Hepatocyte (in vitro differentiated cells): ENCODE results near the gene POU6F2. TPM values are rescaled to one million over a fixed set of nuclear protein-coding genes. Genes with fewer than 3 reads are reported as not detected.

ENCODE experiments used
- DNase-seq: peaks from one replicate; pipeline ENCODE4 v3.0.0-alpha.2; 2016; ENCODE audit warnings: low spot score
- H2AFZ ChIP-seq: fragments of 200-600 bp; sonication (generic); 2 replicates; pipeline ENCODE4 v1.6.0; 2016; ENCODE audit warnings: antibody characterized with exemption, mild to moderate bottlenecking
- H3K27ac ChIP-seq: fragments of 200-600 bp; sonication (generic); 2 replicates; pipeline ENCODE4 v1.5.1; 2016; ENCODE audit warnings: mild to moderate bottlenecking
- H3K27me3 ChIP-seq: fragments of 200-600 bp; sonication (generic); 2 replicates; pipeline ENCODE4 v1.6.1; 2016
- H3K36me3 ChIP-seq: fragments of 200-600 bp; sonication (generic); replicated peaks from 2 replicates; pipeline ENCODE4 v1.5.1; 2016; ENCODE audit warnings: low read depth; ENCODE audit not compliant: insufficient read depth
- H3K4me1 ChIP-seq: fragments of 200-600 bp; sonication (generic); 2 replicates; pipeline ENCODE4 v1.5.1; 2016; ENCODE audit warnings: mild to moderate bottlenecking, moderate library complexity; ENCODE audit not compliant: insufficient read depth
- H3K4me2 ChIP-seq: fragments of 200-600 bp; sonication (generic); 2 replicates; pipeline ENCODE4 v1.6.0; 2016
- H3K4me3 ChIP-seq: fragments of 200-600 bp; sonication (generic); 2 replicates; pipeline ENCODE4 v1.5.1; 2016; ENCODE audit warnings: mild to moderate bottlenecking
- H3K79me2 ChIP-seq: fragments of 200-600 bp; sonication (generic); 2 replicates; pipeline ENCODE4 v1.6.0; 2017; ENCODE audit warnings: mild to moderate bottlenecking
- H3K9me2 ChIP-seq: fragments of 200-600 bp; sonication (generic); replicated peaks from 2 replicates; pipeline ENCODE4 v1.6.0; 2017; ENCODE audit warnings: mild to moderate bottlenecking; ENCODE audit not compliant: insufficient read depth
- H3K9me3 ChIP-seq: fragments of 200-600 bp; sonication (generic); 2 replicates; pipeline ENCODE4 v1.5.1; 2016; ENCODE audit warnings: low read depth, mild to moderate bottlenecking
- H4K20me1 ChIP-seq: fragments of 200-600 bp; sonication (generic); 2 replicates; pipeline ENCODE4 v1.6.0; 2016; ENCODE audit warnings: mild to moderate bottlenecking; ENCODE audit not compliant: insufficient read depth, poor library complexity, severe bottlenecking
- EZH2 ChIP-seq: fragments of 200-600 bp; sonication (generic); IDR thresholded peaks from 2 replicates; pipeline ENCODE4 v1.6.1; 2016; ENCODE audit warnings: antibody characterized with exemption, mild to moderate bottlenecking, borderline replicate concordance
- EZH2phosphoT487 ChIP-seq: fragments of 200-600 bp; sonication (generic); IDR thresholded peaks from one replicate; pipeline ENCODE4 v1.6.1; 2018; ENCODE audit warnings: antibody characterized with exemption, mild to moderate bottlenecking, low read depth, moderate library complexity; ENCODE audit not compliant: unreplicated experiment, severe bottlenecking
- WGBS: methylation state at CpG from one replicate; pipeline ENCODE4 v1.1.6; 2016; ENCODE audit warnings: low lambda C conversion rate; ENCODE audit errors: missing lambda C conversion rate; 5-methylcytosine and 5-hydroxymethylcytosine counted together
- polyA plus RNA-seq: library from polyadenylated mRNA; unstranded; fragments of >200 nt; fragmentation: Nextera tagmentation; extraction: Ambion mirVana; gene quantifications from 2 replicates; pipeline ENCODE4 v1.2.1, GENCODE V29; 2016
- total RNA-seq: library from RNA; depleted of rRNA; stranded (reverse); fragments of >200 nt; gene quantifications from 2 replicates; pipeline ENCODE4 v1.2.3, GENCODE V29; 2014
- TF ChIP-seq, protein P1 (sequence below): fragments of 200-600 bp; sonication (generic); IDR thresholded peaks from 2 replicates; pipeline ENCODE4 v1.5.1; 2016; ENCODE audit warnings: antibody characterized with exemption, mild to moderate bottlenecking; ENCODE audit not compliant: poor library complexity

The POU6F2 gene
- total and polyA plus RNA-seq, 2 experiments from 2014 or later, result 0.67 to 1.4 TPM

DNA sequence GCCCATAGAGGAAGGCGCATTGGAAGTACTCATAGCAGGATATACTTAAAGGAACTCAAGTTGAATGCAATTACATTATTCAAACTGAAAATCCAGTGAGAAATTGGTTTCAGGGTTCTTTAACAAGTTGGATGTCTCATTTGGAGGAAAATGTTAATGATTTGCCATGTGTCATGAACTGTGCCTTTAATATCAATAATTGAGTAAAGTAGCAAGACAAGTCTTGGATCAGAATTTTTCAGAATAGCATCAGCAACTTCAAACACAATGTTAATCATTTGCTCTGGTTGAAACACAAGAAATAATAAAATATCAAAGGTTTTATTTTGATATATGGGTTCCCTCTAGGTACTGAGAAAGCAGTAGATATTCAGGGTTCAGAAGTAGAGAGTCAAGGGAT is 24.5 kb upstream of the POU6F2 start:
- WGBS, result 95% methylated on average over 1 of the region's 1 CpG

DNA sequence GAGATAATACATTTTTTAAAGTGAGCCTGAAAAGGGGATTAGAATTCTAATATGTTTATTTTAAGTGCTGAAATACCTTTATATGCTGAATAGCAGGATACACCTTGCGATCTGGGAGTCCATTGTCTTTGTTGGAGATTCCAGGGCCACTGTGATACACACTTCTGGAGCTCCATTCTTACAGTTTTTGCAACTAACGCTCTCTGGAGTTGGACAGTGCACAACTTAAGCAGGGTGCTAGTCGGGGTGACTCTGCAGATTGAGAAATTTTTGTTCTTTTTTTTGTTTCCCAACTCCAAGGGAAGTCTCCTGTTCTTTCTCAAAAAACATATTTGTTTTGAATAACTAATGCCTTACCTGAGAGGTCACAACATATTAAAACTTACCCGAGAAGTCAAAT is 23.7 kb upstream of the POU6F2 start:
- TF ChIP-seq EZH2phosphoT487 (no peak), EZH2 (no peak)
- TF ChIP-seq, protein P1, sequence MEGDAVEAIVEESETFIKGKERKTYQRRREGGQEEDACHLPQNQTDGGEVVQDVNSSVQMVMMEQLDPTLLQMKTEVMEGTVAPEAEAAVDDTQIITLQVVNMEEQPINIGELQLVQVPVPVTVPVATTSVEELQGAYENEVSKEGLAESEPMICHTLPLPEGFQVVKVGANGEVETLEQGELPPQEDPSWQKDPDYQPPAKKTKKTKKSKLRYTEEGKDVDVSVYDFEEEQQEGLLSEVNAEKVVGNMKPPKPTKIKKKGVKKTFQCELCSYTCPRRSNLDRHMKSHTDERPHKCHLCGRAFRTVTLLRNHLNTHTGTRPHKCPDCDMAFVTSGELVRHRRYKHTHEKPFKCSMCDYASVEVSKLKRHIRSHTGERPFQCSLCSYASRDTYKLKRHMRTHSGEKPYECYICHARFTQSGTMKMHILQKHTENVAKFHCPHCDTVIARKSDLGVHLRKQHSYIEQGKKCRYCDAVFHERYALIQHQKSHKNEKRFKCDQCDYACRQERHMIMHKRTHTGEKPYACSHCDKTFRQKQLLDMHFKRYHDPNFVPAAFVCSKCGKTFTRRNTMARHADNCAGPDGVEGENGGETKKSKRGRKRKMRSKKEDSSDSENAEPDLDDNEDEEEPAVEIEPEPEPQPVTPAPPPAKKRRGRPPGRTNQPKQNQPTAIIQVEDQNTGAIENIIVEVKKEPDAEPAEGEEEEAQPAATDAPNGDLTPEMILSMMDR, result no peak
- Histone ChIP-seq H2AFZ (no peak overlapping the region), H3K79me2 (no peaks in the 10 kb centered on the region), H3K9me3 (no peaks in the 10 kb centered on the region), H3K27me3 (no peaks in the 10 kb centered on the region), H3K36me3 (no peaks in the 10 kb centered on the region), H3K9me2 (no peaks in the 10 kb centered on the region), H3K4me1 (no peaks in the 10 kb centered on the region), H3K27ac (no peak overlapping the region), H3K4me2 (no peak overlapping the region), H3K4me3 (no peak overlapping the region), H4K20me1 (no peaks in the 10 kb centered on the region)
- 96% methylated on average over 4 of the region's 4 CpGs for WGBS
- DNase-seq, result no peak

More for the DNA sequence above, 24.5 kb upstream of the POU6F2 start:
- H2AFZ ChIP-seq, result no peak overlapping the region
- H3K36me3 ChIP-seq, result no peaks in the 10 kb centered on the region
- H3K27me3 ChIP-seq, result no peaks in the 10 kb centered on the region
- H3K9me2 ChIP-seq, result no peaks in the 10 kb centered on the region
- H3K9me3 ChIP-seq, result no peaks in the 10 kb centered on the region
- H3K27ac ChIP-seq, result no peak overlapping the region
- no peak overlapping the region for H3K4me2 ChIP-seq
- H4K20me1 ChIP-seq, result no peaks in the 10 kb centered on the region
- H3K4me3 ChIP-seq, result no peak overlapping the region
- DNase-seq, result no peak
- no peaks in the 10 kb centered on the region for H3K4me1 ChIP-seq
- no peaks in the 10 kb centered on the region for H3K79me2 ChIP-seq
- TF ChIP-seq EZH2phosphoT487 (no peak), EZH2 (no peak)
- TF ChIP-seq, protein P1, result no peak

DNA sequence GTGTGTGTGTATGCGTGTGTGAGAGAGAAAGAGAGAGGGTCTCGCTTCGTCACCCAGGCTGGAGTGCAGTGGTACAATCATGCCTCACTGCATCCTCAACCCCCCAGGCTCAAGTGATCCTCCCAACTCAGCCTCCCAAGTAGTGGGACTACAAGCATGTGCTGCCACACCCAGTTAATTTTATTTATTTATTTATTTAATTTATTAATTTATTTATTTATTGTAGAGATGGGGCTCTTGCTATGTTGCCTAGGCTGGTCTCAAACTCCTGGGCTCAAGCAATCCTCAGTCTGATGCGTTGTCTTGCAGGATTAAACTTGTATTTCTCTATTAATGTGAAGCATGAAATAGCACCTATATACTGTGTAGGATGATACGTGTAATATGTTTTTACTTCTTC is 21.8 kb upstream of the POU6F2 start:
- no peak overlapping the region for H2AFZ ChIP-seq
- no peak overlapping the region for H3K4me2 ChIP-seq
- H3K9me3 ChIP-seq, result no peaks in the 10 kb centered on the region
- H3K36me3 ChIP-seq, result no peaks in the 10 kb centered on the region
- no peaks in the 10 kb centered on the region for H3K4me1 ChIP-seq
- no peak overlapping the region for H3K27ac ChIP-seq
- DNase-seq, result no peak
- no peaks in the 10 kb centered on the region for H3K9me2 ChIP-seq
- no peak for TF ChIP-seq EZH2phosphoT487
- TF ChIP-seq, protein P1, result no peak
- H3K27me3 ChIP-seq, result no peaks in the 10 kb centered on the region
- no peak overlapping the region for H3K4me3 ChIP-seq
- H3K79me2 ChIP-seq, result no peaks in the 10 kb centered on the region
- H4K20me1 ChIP-seq, result no peaks in the 10 kb centered on the region
- 76% methylated on average over 5 of the region's 5 CpGs for WGBS

DNA sequence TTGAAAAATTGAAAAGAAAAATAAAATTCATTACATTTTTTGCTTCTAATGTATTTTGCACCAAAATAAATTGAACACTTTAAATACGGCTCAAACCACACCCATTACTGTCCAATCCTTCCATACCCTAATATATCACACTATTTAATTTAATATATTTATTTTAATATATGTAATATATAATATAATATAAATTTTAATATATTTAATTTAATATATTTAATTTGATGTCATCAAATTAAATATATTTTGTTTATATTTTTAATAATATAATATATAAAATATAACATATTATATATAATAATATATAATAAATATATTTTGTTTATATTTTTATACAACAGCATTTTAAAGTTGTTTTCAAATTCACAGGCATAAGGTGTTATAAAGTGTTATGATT is 15.7 kb upstream of the POU6F2 start:
- H3K36me3 ChIP-seq, result no peaks in the 10 kb centered on the region

More for the DNA sequence above, 15.7 kb upstream of the POU6F2 start:
- no peak overlapping the region for H3K27ac ChIP-seq
- TF ChIP-seq, protein P1, result no peak
- no peak for TF ChIP-seq EZH2
- TF ChIP-seq EZH2phosphoT487, result no peak
- no peak for DNase-seq
- H2AFZ ChIP-seq, result no peak overlapping the region
- H3K9me3 ChIP-seq, result no peaks in the 10 kb centered on the region
- H3K79me2 ChIP-seq, result no peaks in the 10 kb centered on the region
- WGBS, result 98% methylated on average over 1 of the region's 1 CpG
- H3K27me3 ChIP-seq, result no peaks in the 10 kb centered on the region
- no peak overlapping the region for H3K4me2 ChIP-seq
- no peak overlapping the region for H3K4me3 ChIP-seq
- H4K20me1 ChIP-seq, result no peaks in the 10 kb centered on the region
- no peaks in the 10 kb centered on the region for H3K9me2 ChIP-seq
- H3K4me1 ChIP-seq, result no peaks in the 10 kb centered on the region
